Suprapubic skin (tissue), 4 donors: ENCODE results near the gene RIC3.

Experiments
- EP300 ChIP-seq: sonication (generic); formaldehyde crosslinking; IDR thresholded peaks from one replicate; pipeline ENCODE4 v1.6.1; 2017; ENCODE audit warnings: antibody characterized with exemption
- POLR2A ChIP-seq, 2 donors: fragments of 450-650 bp; IDR thresholded peaks; one replicate each; pipeline ENCODE4 v1.6.1; 2017; ENCODE audit warnings: antibody characterized with exemption in 2 of 2, mild to moderate bottlenecking in 2 of 2, moderate library complexity in 2 of 2
- POLR2AphosphoS5 ChIP-seq, 3 donors: sonication (generic); formaldehyde crosslinking; IDR thresholded peaks; one replicate each; pipeline ENCODE4 v1.6.1; 2017; ENCODE audit warnings: antibody characterized with exemption in 3 of 3
- TF ChIP-seq, protein P1 (sequence below), 2 donors: fragments of 200-600 bp in 1 of 2; fragments of 450-650 bp in 1 of 2; sonication (generic) in 1 of 2; IDR thresholded peaks; one replicate each; pipeline ENCODE4 v1.5.1; 2016 to 2019; ENCODE audit warnings: antibody characterized with exemption in 2 of 2, mild to moderate bottlenecking in 1 of 2, moderate library complexity in 1 of 2

DNA sequence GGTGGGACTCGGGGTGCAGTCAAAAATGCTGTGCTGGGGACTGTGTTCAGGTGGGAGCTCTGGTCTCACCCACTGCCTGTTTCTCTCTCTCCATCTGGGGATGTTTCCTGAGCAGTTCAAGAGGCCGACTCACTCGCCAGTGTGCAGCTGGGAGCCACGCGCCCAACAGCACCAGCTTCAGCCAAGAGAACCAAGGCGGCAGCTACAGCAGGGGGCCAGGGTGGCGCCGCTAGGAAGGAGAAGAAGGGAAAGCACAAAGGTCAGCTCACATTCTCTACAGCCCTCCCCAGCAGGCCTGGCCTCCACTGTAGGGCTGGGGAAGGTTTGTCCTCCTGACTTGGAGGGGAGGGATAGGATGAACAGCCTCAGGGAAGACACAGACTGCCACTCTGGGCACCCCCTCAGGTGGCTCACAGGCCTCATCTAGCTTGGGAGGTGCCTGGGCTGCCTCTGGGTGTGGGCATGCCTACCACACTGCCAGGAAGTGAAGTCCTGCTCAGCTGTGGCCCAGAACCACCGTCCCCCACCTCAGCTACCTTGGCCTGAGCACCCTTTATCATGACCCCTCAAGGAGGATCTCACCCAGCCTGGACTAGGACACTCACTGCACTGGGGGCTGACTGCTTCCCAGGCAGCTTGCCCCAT, 74.8 kb downstream of the RIC3 start:
- TF ChIP-seq, protein P1, sequence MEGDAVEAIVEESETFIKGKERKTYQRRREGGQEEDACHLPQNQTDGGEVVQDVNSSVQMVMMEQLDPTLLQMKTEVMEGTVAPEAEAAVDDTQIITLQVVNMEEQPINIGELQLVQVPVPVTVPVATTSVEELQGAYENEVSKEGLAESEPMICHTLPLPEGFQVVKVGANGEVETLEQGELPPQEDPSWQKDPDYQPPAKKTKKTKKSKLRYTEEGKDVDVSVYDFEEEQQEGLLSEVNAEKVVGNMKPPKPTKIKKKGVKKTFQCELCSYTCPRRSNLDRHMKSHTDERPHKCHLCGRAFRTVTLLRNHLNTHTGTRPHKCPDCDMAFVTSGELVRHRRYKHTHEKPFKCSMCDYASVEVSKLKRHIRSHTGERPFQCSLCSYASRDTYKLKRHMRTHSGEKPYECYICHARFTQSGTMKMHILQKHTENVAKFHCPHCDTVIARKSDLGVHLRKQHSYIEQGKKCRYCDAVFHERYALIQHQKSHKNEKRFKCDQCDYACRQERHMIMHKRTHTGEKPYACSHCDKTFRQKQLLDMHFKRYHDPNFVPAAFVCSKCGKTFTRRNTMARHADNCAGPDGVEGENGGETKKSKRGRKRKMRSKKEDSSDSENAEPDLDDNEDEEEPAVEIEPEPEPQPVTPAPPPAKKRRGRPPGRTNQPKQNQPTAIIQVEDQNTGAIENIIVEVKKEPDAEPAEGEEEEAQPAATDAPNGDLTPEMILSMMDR (IDR thresholded peaks at IDR 0.05), result no peak
- no peak for TF ChIP-seq POLR2A (IDR thresholded peaks at IDR 0.05)
- no peak for TF ChIP-seq EP300
- no peak for TF ChIP-seq POLR2AphosphoS5 (IDR thresholded peaks at IDR 0.05)
